Measurements from ENCODE around the gene RBM24. TPM values are rescaled to one million over a fixed set of nuclear protein-coding genes. Genes with fewer than 3 reads are reported as not detected.
"Not testable (repeated sequence)": the region's sequence is repeated elsewhere in the genome, so short reads cannot be mapped to it uniquely, and the experiment has no call there.

Gene RBM24
- total RNA-seq, 2 experiments from 2014 or later = not detected

- no peak for DNase-seq (ENCODE audit: low spot score)
- Histone ChIP-seq H4K20me1 (ENCODE audit: insufficient read depth, low read length) (no peaks in the 10 kb centered on the region), H3K9me3 (ENCODE audit: low read length) (no peaks in the 10 kb centered on the region), H3K4me1 (ENCODE audit: insufficient read depth, low read length, poor library complexity, severe bottlenecking) (no peaks in the 10 kb centered on the region), H2AFZ (ENCODE audit: low read length) (no peak overlapping the region), H3K4me2 (ENCODE audit: low read length) (no peak overlapping the region), H3K4me3 (ENCODE audit: low read depth, low read length, poor library complexity, severe bottlenecking) (no peak overlapping the region), H3K27ac (ENCODE audit: low read depth, low read length, poor library complexity, severe bottlenecking) (no peak overlapping the region), H3K79me2 (ENCODE audit: insufficient read depth, low read depth, low read length) (no peaks in the 10 kb centered on the region), H3K36me3 (ENCODE audit: insufficient read depth, low read length) (no peaks in the 10 kb centered on the region), H3K9me2 (ENCODE audit: insufficient read depth, low read length) (no peaks in the 10 kb centered on the region)
- TF ChIP-seq EZH2phosphoT487 (IDR thresholded peaks at IDR 0.05; ENCODE audit: borderline replicate concordance, low read depth, low read length) (no peak), CTCF (conservative IDR thresholded peaks at IDR 0.05; ENCODE audit: low read length) (no peak)
- BruUV-seq (replicated peaks) = no TSS peak
- POLR2A ChIA-PET = no interaction called here
- intact Hi-C loops (cut with micrococcal nuclease; ENCODE audit: unreplicated experiment) = no loop called here
- CTCF ChIA-PET (ENCODE audit: unreplicated experiment) = no interaction called here
Observed at GRCh38 chr6:17313971-17314370, 32.8 kb downstream of the RBM24 start.

GRCh38 chr6:17315262-17315661 lies 34.1 kb downstream of the RBM24 start:
- Histone ChIP-seq H3K36me3 (ENCODE audit: insufficient read depth, low read length) (no peaks in the 10 kb centered on the region), H3K9me3 (ENCODE audit: low read length) (no peaks in the 10 kb centered on the region), H3K27ac (ENCODE audit: low read depth, low read length, poor library complexity, severe bottlenecking) (no peak overlapping the region), H3K4me1 (ENCODE audit: insufficient read depth, low read length, poor library complexity, severe bottlenecking) (no peaks in the 10 kb centered on the region), H3K4me2 (ENCODE audit: low read length) (no peak overlapping the region), H3K79me2 (ENCODE audit: insufficient read depth, low read depth, low read length) (no peaks in the 10 kb centered on the region), H2AFZ (ENCODE audit: low read length) (no peak overlapping the region), H4K20me1 (ENCODE audit: insufficient read depth, low read length) (no peaks in the 10 kb centered on the region), H3K9me2 (ENCODE audit: insufficient read depth, low read length) (no peaks in the 10 kb centered on the region), H3K4me3 (ENCODE audit: low read depth, low read length, poor library complexity, severe bottlenecking) (no peak overlapping the region)
- TF ChIP-seq EZH2phosphoT487 (IDR thresholded peaks at IDR 0.05; ENCODE audit: borderline replicate concordance, low read depth, low read length) (no peak), CTCF (conservative IDR thresholded peaks at IDR 0.05; ENCODE audit: low read length) (no peak)
- DNase-seq (ENCODE audit: low spot score) = no peak
- CTCF ChIA-PET (ENCODE audit: unreplicated experiment) = no interaction called here
- intact Hi-C loops (cut with micrococcal nuclease; ENCODE audit: unreplicated experiment) = no loop called here
- POLR2A ChIA-PET = interaction anchor here (0.7 kb wide), 1 partner anchor 18 kb away, joined by 3 read pairs; no protein-coding TSS in a partner anchor
- no TSS peak for BruUV-seq (replicated peaks)

- Histone ChIP-seq H3K36me3 (ENCODE audit: insufficient read depth, low read length) (no peaks in the 10 kb centered on the region), H3K9me3 (ENCODE audit: low read length) (no peaks in the 10 kb centered on the region), H3K4me1 (ENCODE audit: insufficient read depth, low read length, poor library complexity, severe bottlenecking) (no peaks in the 10 kb centered on the region), H3K79me2 (ENCODE audit: insufficient read depth, low read depth, low read length) (no peaks in the 10 kb centered on the region), H3K27ac (ENCODE audit: low read depth, low read length, poor library complexity, severe bottlenecking) (no peak overlapping the region), H3K9me2 (ENCODE audit: insufficient read depth, low read length) (no peaks in the 10 kb centered on the region), H4K20me1 (ENCODE audit: insufficient read depth, low read length) (no peaks in the 10 kb centered on the region), H3K4me2 (ENCODE audit: low read length) (no peak overlapping the region), H2AFZ (ENCODE audit: low read length) (no peak overlapping the region), H3K4me3 (ENCODE audit: low read depth, low read length, poor library complexity, severe bottlenecking) (no peak overlapping the region)
- TF ChIP-seq EZH2phosphoT487 (IDR thresholded peaks at IDR 0.05; ENCODE audit: borderline replicate concordance, low read depth, low read length) (no peak), CTCF (conservative IDR thresholded peaks at IDR 0.05; ENCODE audit: low read length) (no peak)
- no TSS peak for BruUV-seq (replicated peaks)
- peak; percentile 1 for DNase-seq (ENCODE audit: low spot score)
- POLR2A ChIA-PET = no interaction called here
- CTCF ChIA-PET (ENCODE audit: unreplicated experiment) = no interaction called here
- intact Hi-C loops (cut with micrococcal nuclease; ENCODE audit: unreplicated experiment) = no loop called here
Observed at GRCh38 chr6:17318435-17319165, 37.4 kb downstream of the RBM24 start.

GRCh38 chr6:17320266-17320665 lies 39.1 kb downstream of the RBM24 start:
- H3K36me3 ChIP-seq (ENCODE audit: insufficient read depth, low read length); POLR2A ChIA-PET; H3K4me1 ChIP-seq (ENCODE audit: insufficient read depth, low read length, poor library complexity, severe bottlenecking); BruUV-seq (replicated peaks); H2AFZ ChIP-seq (ENCODE audit: low read length); H3K79me2 ChIP-seq (ENCODE audit: insufficient read depth, low read depth, low read length); DNase-seq (ENCODE audit: low spot score); CTCF ChIA-PET (ENCODE audit: unreplicated experiment); H3K4me2 ChIP-seq (ENCODE audit: low read length); H3K9me2 ChIP-seq (ENCODE audit: insufficient read depth, low read length); H3K27ac ChIP-seq (ENCODE audit: low read depth, low read length, poor library complexity, severe bottlenecking); H3K4me3 ChIP-seq (ENCODE audit: low read depth, low read length, poor library complexity, severe bottlenecking); H4K20me1 ChIP-seq (ENCODE audit: insufficient read depth, low read length); intact Hi-C loops (cut with micrococcal nuclease; ENCODE audit: unreplicated experiment); H3K9me3 ChIP-seq (ENCODE audit: low read length): not testable (repeated sequence)

Measured in OCI-LY7 (cell line).